Sigmoid colon (tissue), 4 donors: ENCODE measurements around the gene GMFB.

Experiments used
- EP300 ChIP-seq, 4 donors: sonication (generic); formaldehyde crosslinking; IDR thresholded peaks; one replicate each; pipeline ENCODE4 v1.6.1; 2017; ENCODE audit warnings: antibody characterized with exemption in 4 of 4
- POLR2A ChIP-seq, 2 donors: fragments of 450-650 bp; IDR thresholded peaks; one replicate each; pipeline ENCODE4 v1.6.1; 2016; ENCODE audit warnings: antibody characterized with exemption in 2 of 2, mild to moderate bottlenecking in 2 of 2, moderate library complexity in 2 of 2
- TF ChIP-seq, protein P1 (sequence below), 4 experiments: fragments of 450-650 bp in 3 of 4; fragments of 200-600 bp in 1 of 4; IDR thresholded peaks; one replicate each; pipeline ENCODE4 v1.5.1; 2016 to 2019; ENCODE audit warnings: antibody characterized with exemption in 4 of 4, mild to moderate bottlenecking in 3 of 4, moderate library complexity in 2 of 4

GRCh38 chr14:54489731-54490444 lies 1.1 kb upstream of the GMFB start:
- TF ChIP-seq, protein P1, sequence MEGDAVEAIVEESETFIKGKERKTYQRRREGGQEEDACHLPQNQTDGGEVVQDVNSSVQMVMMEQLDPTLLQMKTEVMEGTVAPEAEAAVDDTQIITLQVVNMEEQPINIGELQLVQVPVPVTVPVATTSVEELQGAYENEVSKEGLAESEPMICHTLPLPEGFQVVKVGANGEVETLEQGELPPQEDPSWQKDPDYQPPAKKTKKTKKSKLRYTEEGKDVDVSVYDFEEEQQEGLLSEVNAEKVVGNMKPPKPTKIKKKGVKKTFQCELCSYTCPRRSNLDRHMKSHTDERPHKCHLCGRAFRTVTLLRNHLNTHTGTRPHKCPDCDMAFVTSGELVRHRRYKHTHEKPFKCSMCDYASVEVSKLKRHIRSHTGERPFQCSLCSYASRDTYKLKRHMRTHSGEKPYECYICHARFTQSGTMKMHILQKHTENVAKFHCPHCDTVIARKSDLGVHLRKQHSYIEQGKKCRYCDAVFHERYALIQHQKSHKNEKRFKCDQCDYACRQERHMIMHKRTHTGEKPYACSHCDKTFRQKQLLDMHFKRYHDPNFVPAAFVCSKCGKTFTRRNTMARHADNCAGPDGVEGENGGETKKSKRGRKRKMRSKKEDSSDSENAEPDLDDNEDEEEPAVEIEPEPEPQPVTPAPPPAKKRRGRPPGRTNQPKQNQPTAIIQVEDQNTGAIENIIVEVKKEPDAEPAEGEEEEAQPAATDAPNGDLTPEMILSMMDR (IDR thresholded peaks at IDR 0.05), result no peak
- TF ChIP-seq EP300 (IDR thresholded peaks at IDR 0.05) (no peak), POLR2A (IDR thresholded peaks at IDR 0.05) (no peak)
